RKO (cell line): ENCODE data around the gene GOLT1B.
A peak's percentile ranks its signal among the peaks of the same experiment; 100 is the strongest.

Source experiments
- DNase-seq: peaks from one replicate; pipeline ENCODE4 v3.0.0-alpha.2; 2016; ENCODE audit warnings: low spot score

GOLT1B gene

GRCh38 chr12:21523148-21523547, 21.6 kb downstream of the GOLT1B start:
- no peak for DNase-seq

GRCh38 chr12:21526053-21526452, 24.5 kb downstream of the GOLT1B start, which contains the start of gene SPX:
Gene SPX, plus strand, starts transcription at chr12:21526296. Its CDS starts 177 bp downstream, at chr12:21526473.
- DNase-seq: peak; percentile 47

GRCh38 chr12:21526721-21527345, 25.2 kb downstream of the GOLT1B start:
- no peak for DNase-seq

GRCh38 chr12:21527451-21528180, 26.0 kb downstream of the GOLT1B start:
- DNase-seq: no peak

GRCh38 chr12:21528953-21529352, 27.4 kb downstream of the GOLT1B start:
- DNase-seq: no peak

GRCh38 chr12:21529456-21529855, 27.9 kb downstream of the GOLT1B start:
- no peak for DNase-seq

GRCh38 chr12:21538061-21538653, 36.6 kb downstream of the GOLT1B start:
- DNase-seq: peak; percentile 3

- DNase-seq: no peak
Measured at GRCh38 chr12:21539797-21540196, 38.2 kb downstream of the GOLT1B start.

- DNase-seq: no peak
Measured at GRCh38 chr12:21541773-21542172, 40.2 kb downstream of the GOLT1B start.

GRCh38 chr12:21542403-21542802, 40.8 kb downstream of the GOLT1B start:
- DNase-seq: no peak

- no peak for DNase-seq
Measured at GRCh38 chr12:21543151-21543550, 41.6 kb downstream of the GOLT1B start.

GRCh38 chr12:21545557-21545956, 44.0 kb downstream of the GOLT1B start:
- DNase-seq: no peak

- DNase-seq: no peak
Measured at GRCh38 chr12:21546716-21547115, 45.1 kb downstream of the GOLT1B start.

- DNase-seq: no peak
Measured at GRCh38 chr12:21547437-21547836, 45.8 kb downstream of the GOLT1B start.

GRCh38 chr12:21551841-21552465, 50.4 kb downstream of the GOLT1B start:
- no peak for DNase-seq

GRCh38 chr12:21552635-21553328, 51.2 kb downstream of the GOLT1B start:
- DNase-seq: no peak

GRCh38 chr12:21553329-21553675, 51.7 kb downstream of the GOLT1B start:
- no peak for DNase-seq

- no peak for DNase-seq
Measured at GRCh38 chr12:21558100-21558679, 56.6 kb downstream of the GOLT1B start.

- DNase-seq: peak; percentile 27
Measured at GRCh38 chr12:21559855-21560569, 58.4 kb downstream of the GOLT1B start.

GRCh38 chr12:21561158-21561557, 59.6 kb downstream of the GOLT1B start:
- DNase-seq: no peak

GRCh38 chr12:21562859-21563258, 61.3 kb downstream of the GOLT1B start:
- no peak for DNase-seq
